HG02943 (cell line): Measurements from ENCODE around the gene SOX14.

Experiments used
- ATAC-seq: cut with Tn5 transposase; IDR thresholded peaks from one replicate; pipeline ENCODE4 v1.9.1; 2021; ENCODE audit warnings: mild to moderate bottlenecking, low read depth, moderate library complexity; ENCODE audit not compliant: unreplicated experiment

The SOX14 gene

GRCh38 chr3:137764001-137764433, at the start of gene SOX14:
SOX14 (plus strand) TSS chr3:137764315; CDS start chr3:137764785, 470 bp downstream.
- ATAC-seq, result no peak

DNA sequence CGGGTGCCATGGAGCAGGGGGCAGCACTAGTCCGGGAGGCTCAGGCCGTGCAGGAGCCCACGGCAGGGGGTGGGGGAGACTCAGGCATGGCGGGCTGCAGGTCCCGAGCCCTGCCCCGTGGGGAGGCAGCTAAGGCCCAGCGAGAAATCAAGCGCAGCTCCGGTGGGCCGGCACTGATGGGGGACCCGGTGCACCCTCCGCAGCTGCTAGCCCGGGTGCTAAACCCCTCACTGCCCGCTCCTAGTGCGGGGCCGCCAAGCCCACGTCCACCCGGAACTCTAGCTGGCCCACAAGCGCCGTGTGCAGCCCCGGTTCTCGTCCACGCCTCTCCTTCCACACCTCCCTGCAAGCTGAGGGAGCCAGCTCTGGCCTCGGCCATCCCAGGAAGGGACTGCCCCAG, 49.6 kb upstream of the SOX14 start:
- no peak for ATAC-seq

DNA sequence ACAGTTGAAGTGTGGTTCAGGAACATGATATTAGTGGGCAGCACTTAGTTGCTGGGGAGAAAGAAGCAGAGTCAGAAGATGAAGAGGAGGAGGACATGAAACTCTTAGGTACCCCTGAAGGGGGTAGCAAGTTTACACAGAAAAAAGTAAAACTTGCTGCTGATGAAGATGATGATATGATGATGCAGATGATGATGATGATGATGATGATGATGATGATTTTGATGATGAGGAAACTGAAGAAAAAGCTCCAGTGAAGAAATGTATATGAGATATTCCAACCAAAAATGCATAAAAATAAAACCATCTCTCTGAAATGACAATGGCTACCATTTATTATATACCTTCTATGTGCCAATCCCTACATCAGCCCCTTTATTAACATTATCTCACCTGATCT, 39.9 kb upstream of the SOX14 start:
- ATAC-seq, result no peak

GRCh38 chr3:137737208-137737607, 26.9 kb upstream of the SOX14 start:
- no peak for ATAC-seq

- no peak for ATAC-seq
These were observed 25.4 kb upstream of the SOX14 start for GRCh38 chr3:137738710-137739109.

- ATAC-seq, result no peak
These were observed 20.5 kb upstream of the SOX14 start for GRCh38 chr3:137743608-137744007.

- ATAC-seq, result no peak
These were observed 17.3 kb upstream of the SOX14 start for GRCh38 chr3:137746808-137747207.

- ATAC-seq, result no peak
These were observed 4.6 kb upstream of the SOX14 start for GRCh38 chr3:137759505-137759904.

GRCh38 chr3:137760341-137761098, 3.6 kb upstream of the SOX14 start:
- no peak for ATAC-seq

GRCh38 chr3:137761099-137761562, 3.0 kb upstream of the SOX14 start:
- no peak for ATAC-seq

- ATAC-seq, result no peak
These were observed 2.3 kb upstream of the SOX14 start for GRCh38 chr3:137761563-137762503.

GRCh38 chr3:137762674-137763593, 1.2 kb upstream of the SOX14 start:
- no peak for ATAC-seq

DNA sequence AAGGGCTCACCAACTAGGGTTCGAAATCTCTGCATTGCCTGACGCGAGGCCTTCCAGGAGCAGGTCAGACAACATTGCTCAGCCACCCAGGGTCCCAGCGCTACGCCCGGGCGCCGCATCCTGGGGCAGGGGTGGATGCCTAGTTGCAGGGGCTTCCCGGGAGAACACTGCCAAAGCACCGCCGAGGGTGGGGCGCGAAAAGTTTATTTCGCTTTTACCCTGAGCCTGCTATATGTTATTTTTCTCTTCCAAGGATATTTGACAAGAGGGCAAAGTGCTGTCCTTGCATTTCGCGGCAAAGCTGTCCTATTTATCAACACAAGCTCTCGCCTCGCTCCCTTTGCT, 549 bp upstream of the SOX14 start:
- no peak for ATAC-seq

DNA sequence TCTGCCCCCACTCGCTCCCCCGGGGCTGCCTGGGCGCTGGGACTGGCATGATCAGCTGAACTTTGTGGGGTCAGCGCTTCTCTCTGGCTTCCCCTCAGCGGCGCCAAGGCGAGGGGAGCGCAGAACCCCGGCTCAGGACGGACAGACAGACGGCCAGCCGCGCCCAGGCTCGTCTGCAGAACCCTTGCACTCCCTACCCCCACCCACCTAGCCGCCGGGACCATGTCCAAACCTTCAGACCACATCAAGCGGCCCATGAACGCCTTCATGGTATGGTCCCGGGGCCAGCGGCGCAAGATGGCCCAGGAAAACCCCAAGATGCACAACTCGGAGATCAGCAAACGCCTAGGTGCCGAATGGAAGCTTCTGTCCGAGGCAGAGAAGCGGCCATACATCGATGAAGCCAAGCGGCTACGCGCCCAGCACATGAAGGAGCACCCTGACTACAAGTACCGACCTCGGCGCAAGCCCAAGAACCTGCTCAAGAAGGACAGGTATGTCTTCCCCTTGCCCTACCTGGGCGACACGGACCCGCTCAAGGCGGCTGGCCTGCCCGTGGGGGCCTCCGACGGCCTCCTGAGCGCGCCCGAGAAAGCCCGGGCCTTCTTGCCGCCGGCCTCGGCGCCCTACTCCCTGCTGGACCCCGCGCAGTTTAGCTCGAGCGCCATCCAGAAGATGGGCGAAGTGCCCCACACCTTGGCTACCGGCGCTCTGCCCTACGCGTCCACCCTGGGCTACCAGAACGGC, 621 bp downstream of the SOX14 start:
- no peak for ATAC-seq

DNA sequence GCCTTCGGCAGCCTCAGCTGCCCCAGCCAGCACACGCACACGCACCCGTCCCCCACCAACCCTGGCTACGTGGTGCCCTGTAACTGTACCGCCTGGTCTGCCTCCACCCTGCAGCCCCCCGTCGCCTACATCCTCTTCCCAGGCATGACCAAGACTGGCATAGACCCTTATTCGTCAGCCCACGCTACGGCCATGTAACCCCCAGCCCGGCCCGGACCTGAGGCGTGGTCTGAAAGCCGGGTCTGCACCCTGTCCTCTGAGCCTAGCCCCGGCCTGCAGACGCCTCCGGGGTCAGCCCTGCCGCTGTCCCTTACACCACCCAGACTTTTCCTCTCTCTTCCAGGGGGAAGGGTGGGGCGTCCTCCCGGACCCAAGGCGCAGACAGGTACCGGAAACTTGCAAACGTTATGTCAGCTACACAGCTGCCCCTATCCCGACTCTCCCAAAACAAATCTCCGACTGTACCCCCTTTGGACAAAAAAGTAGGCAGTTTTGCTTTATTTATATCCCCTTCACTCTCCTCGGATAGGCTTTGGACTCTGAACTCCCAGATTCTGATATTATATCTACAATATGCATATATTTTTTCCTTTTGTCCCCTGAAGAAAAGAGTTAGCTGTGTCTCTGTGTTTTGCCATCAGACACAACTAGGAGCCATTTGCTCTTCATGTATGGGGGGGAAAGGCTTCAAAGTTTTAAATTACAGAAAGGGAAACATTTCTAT, 1.4 kb downstream of the SOX14 start:
- no peak for ATAC-seq

DNA sequence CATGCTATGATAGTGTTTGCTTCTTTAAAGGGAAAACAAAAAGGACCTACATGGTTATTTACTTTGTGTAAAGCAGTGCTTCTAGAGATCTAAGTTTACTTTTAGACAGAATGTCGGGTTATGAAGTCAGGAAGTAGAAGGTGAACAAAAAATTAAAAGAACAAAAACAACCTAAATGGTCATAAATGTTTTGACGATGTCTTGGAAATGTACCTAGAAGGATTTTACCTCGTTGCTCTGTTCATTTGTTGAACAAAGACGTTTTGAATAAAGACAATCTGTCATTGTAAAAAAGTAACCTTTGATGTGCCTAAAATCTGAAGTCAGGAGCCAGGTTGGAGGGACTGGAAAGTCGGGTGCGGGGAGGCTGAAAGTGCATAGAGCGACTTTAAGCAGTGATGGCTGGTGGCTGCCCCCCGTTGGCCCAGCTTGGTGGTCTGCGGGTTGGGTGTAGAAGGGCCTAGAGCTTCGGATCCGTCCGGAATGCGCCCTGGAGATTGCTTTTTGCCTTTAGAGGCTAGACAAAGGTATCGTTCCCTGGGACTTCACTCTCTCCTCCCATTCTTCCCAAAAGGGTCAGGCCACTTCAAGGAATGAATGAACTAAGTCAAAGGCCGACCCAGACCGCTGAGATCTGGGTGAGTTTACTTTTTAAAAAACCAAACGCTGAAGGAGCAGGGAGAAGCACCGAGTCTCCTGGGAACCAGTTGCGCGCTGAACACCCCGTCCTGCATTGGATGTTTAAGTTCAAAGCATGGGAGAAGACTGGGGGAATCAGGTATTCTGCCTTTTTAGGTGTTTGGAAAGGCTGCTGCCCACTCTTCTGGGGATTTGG, 2.1 kb downstream of the SOX14 start:
- no peak for ATAC-seq

- no peak for ATAC-seq
These were observed 2.9 kb downstream of the SOX14 start for GRCh38 chr3:137766876-137767537.
